Measurements from ENCODE around the gene TMEM221.

Gene TMEM221

GRCh38 chr19:17391371-17392151 is 56.9 kb downstream of the TMEM221 start:
- H3K36me3 Mint-ChIP-seq (ENCODE audit: low read depth) = peaks cover 9% of the 10 kb centered on the region
- peaks cover 23% of the 10 kb centered on the region for H3K4me1 Mint-ChIP-seq
- H3K9me3 Mint-ChIP-seq = peaks cover 23% of the 10 kb centered on the region
- DNase-seq = no peak
- H3K27me3 Mint-ChIP-seq (ENCODE audit: low read depth, poor library complexity) = peaks cover 24% of the 10 kb centered on the region
- no peak for TF ChIP-seq CTCF (IDR thresholded peaks at IDR 0.05)
- H3K4me3 Mint-ChIP-seq = peak overlapping the region; percentile 80
- peak overlapping the region; percentile 32 for H3K27ac Mint-ChIP-seq

GRCh38 chr19:17390665-17391370 is 57.6 kb downstream of the TMEM221 start:
- Mint-ChIP-seq H3K36me3 (ENCODE audit: low read depth) (peaks cover 9% of the 10 kb centered on the region), H3K27me3 (ENCODE audit: low read depth, poor library complexity) (peaks cover 26% of the 10 kb centered on the region), H3K9me3 (peaks cover 23% of the 10 kb centered on the region), H3K27ac (peak overlapping the region; percentile 95), H3K4me3 (peak overlapping the region; percentile 95), H3K4me1 (peaks cover 23% of the 10 kb centered on the region)
- peak; percentile 98 for DNase-seq
- peak; percentile 50 for TF ChIP-seq CTCF (IDR thresholded peaks at IDR 0.05)

GRCh38 chr19:17389957-17390664 is 58.4 kb downstream of the TMEM221 start:
- Mint-ChIP-seq H3K27ac (no peak overlapping the region), H3K4me1 (peaks cover 22% of the 10 kb centered on the region), H3K4me3 (peak overlapping the region; percentile 95), H3K27me3 (ENCODE audit: low read depth, poor library complexity) (peaks cover 26% of the 10 kb centered on the region), H3K9me3 (peaks cover 23% of the 10 kb centered on the region), H3K36me3 (ENCODE audit: low read depth) (peaks cover 9% of the 10 kb centered on the region)
- TF ChIP-seq CTCF (IDR thresholded peaks at IDR 0.05) = peak; percentile 10
- no peak for DNase-seq

- DNase-seq = no peak
- TF ChIP-seq CTCF (IDR thresholded peaks at IDR 0.05) = no peak
- Mint-ChIP-seq H3K36me3 (ENCODE audit: low read depth) (peaks cover 9% of the 10 kb centered on the region), H3K4me1 (peaks cover 24% of the 10 kb centered on the region), H3K27me3 (ENCODE audit: low read depth, poor library complexity) (peaks cover 26% of the 10 kb centered on the region), H3K4me3 (peak overlapping the region; percentile 34), H3K9me3 (peaks cover 23% of the 10 kb centered on the region), H3K27ac (no peak overlapping the region)
Observed at GRCh38 chr19:17389288-17389687, 59.2 kb downstream of the TMEM221 start.

GRCh38 chr19:17385878-17386611 is 62.4 kb downstream of the TMEM221 start:
- Mint-ChIP-seq H3K4me3 (no peak overlapping the region), H3K4me1 (peaks cover 28% of the 10 kb centered on the region), H3K9me3 (peaks cover 26% of the 10 kb centered on the region), H3K27me3 (ENCODE audit: low read depth, poor library complexity) (peaks cover 29% of the 10 kb centered on the region), H3K36me3 (ENCODE audit: low read depth) (peaks cover 9% of the 10 kb centered on the region), H3K27ac (no peak overlapping the region)
- peak; percentile 79 for DNase-seq
- TF ChIP-seq CTCF (IDR thresholded peaks at IDR 0.05) = peak; percentile 88

Data from nephron progenitor cell (in vitro differentiated cells).